WTC11 (cell line): ENCODE measurements around the gene ADGRV1.

ENCODE experiments used
- CTCF ChIP-seq: fragments of 200-600 bp; IDR thresholded peaks from 2 replicates; pipeline ENCODE4 v1.8.0; 2022; ENCODE audit warnings: antibody characterized with exemption
- TF ChIP-seq, protein P1 (sequence below): sonication (generic); formaldehyde crosslinking; IDR thresholded peaks from 2 replicates; pipeline ENCODE4 v1.8.1; 2023; ENCODE audit warnings: mild to moderate bottlenecking, missing genetic modification reagents, moderate library complexity

GRCh38 chr5:90877049-90877448 lies 318.5 kb downstream of the ADGRV1 start:
- TF ChIP-seq, protein P1, sequence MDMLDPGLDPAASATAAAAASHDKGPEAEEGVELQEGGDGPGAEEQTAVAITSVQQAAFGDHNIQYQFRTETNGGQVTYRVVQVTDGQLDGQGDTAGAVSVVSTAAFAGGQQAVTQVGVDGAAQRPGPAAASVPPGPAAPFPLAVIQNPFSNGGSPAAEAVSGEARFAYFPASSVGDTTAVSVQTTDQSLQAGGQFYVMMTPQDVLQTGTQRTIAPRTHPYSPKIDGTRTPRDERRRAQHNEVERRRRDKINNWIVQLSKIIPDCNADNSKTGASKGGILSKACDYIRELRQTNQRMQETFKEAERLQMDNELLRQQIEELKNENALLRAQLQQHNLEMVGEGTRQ (CRISPR knock-in tag): no peak
- no peak for TF ChIP-seq CTCF
